HEK293 (cell line): ENCODE data around the gene THBS3.

Experiments used
- CTCF ChIA-PET: fragments of 350-600 bp; formaldehyde crosslinking; extraction: SDS; loops from one replicate; lab custom pipeline; 2021; ENCODE audit warnings: antibody characterized with exemption; lab: Yijun Ruan, JAX
- POLR2A ChIA-PET: fragments of 300-600 bp; formaldehyde crosslinking; extraction: SDS; loops from one replicate; lab custom pipeline; 2020; ENCODE audit warnings: antibody characterized with exemption, inconsistent platforms; lab: Yijun Ruan, JAX
- H3K27ac ChIP-seq: fragments of 200-500 bp; sonication (Bioruptor generic); 2 replicates; pipeline ENCODE4 v1.5.1; 2014; ENCODE audit warnings: low read depth, low read length, control low read depth, inconsistent platforms; ENCODE audit errors: extremely low read depth
- H3K36me3 ChIP-seq, 2 experiments: fragments of 200-500 bp in 1 of 2; sonication (Bioruptor generic) in 1 of 2; 1 replicate in 1 of 2; 2 replicates in 1 of 2; pipeline ENCODE4 v1.5.1; 2014 to 2017; ENCODE audit warnings: inconsistent platforms in 2 of 2, low read length in 2 of 2; ENCODE audit not compliant: control insufficient read depth in 2 of 2, insufficient read depth in 1 of 2
- H3K4me1 ChIP-seq: fragments of 200-500 bp; sonication (Bioruptor generic); 2 replicates; pipeline ENCODE4 v1.5.1; 2014; ENCODE audit warnings: mild to moderate bottlenecking, low read length, inconsistent platforms; ENCODE audit not compliant: control insufficient read depth, insufficient read depth
- H3K4me3 ChIP-seq: 2 replicates; pipeline ENCODE4 v1.5.1; 2011; ENCODE audit warnings: low read depth, mild to moderate bottlenecking, control low read depth, low read length, moderate library complexity
- H3K9me3 ChIP-seq: fragments of 200-500 bp; sonication (Bioruptor generic); 2 replicates; pipeline ENCODE4 v1.5.1; 2014; ENCODE audit warnings: low read depth, low read length, inconsistent platforms; ENCODE audit not compliant: control insufficient read depth, insufficient read depth
- AEBP2 ChIP-seq: fragments of 450-650 bp; formaldehyde crosslinking; IDR thresholded peaks from 2 replicates; pipeline ENCODE4 v1.5.1; 2016; ENCODE audit warnings: missing biosample characterization, missing genetic modification characterization, borderline replicate concordance
- BCL6B ChIP-seq: fragments of 450-650 bp; formaldehyde crosslinking; IDR thresholded peaks from 2 replicates; pipeline ENCODE4 v1.5.1; 2017; ENCODE audit warnings: missing biosample characterization, missing genetic modification characterization
- HIC1 ChIP-seq: fragments of 450-650 bp; formaldehyde crosslinking; IDR thresholded peaks from 2 replicates; pipeline ENCODE4 v1.5.1; 2016; ENCODE audit warnings: missing biosample characterization, missing genetic modification characterization
- MZF1 ChIP-seq: fragments of 450-650 bp; formaldehyde crosslinking; IDR thresholded peaks from 2 replicates; pipeline ENCODE4 v1.5.1; 2017; ENCODE audit warnings: missing biosample characterization, missing genetic modification characterization, borderline replicate concordance
- SP7 ChIP-seq: fragments of 450-650 bp; formaldehyde crosslinking; IDR thresholded peaks from 2 replicates; pipeline ENCODE4 v1.5.1; 2016; ENCODE audit warnings: missing biosample characterization, missing genetic modification characterization
- ZBTB26 ChIP-seq: fragments of 450-650 bp; formaldehyde crosslinking; optimal IDR thresholded peaks from 2 replicates; pipeline ENCODE3; 2016; ENCODE audit warnings: missing biosample characterization, mild to moderate bottlenecking, missing genetic modification characterization
- ZNF324 ChIP-seq: fragments of 450-650 bp; formaldehyde crosslinking; IDR thresholded peaks from 2 replicates; pipeline ENCODE4 v1.5.1; 2016; ENCODE audit warnings: missing biosample characterization, missing genetic modification characterization
- ZNF580 ChIP-seq: fragments of 450-650 bp; formaldehyde crosslinking; IDR thresholded peaks from 2 replicates; pipeline ENCODE4 v1.5.1; 2016; ENCODE audit warnings: missing biosample characterization, missing genetic modification characterization
- ZNF768 ChIP-seq: fragments of 450-650 bp; formaldehyde crosslinking; IDR thresholded peaks from 2 replicates; pipeline ENCODE4 v1.5.1; 2018; ENCODE audit warnings: missing biosample characterization, mild to moderate bottlenecking, missing genetic modification characterization
- ZSCAN30 ChIP-seq: fragments of 450-650 bp; IDR thresholded peaks from 2 replicates; pipeline ENCODE4 v1.5.1; 2018; ENCODE audit warnings: missing biosample characterization, mild to moderate bottlenecking, missing genetic modification characterization, moderate library complexity

The THBS3 gene

GRCh38 chr1:155202731-155203515 is 4.8 kb downstream of the THBS3 start:
- Histone ChIP-seq H3K4me3 (no peak overlapping the region), H3K27ac (no peak overlapping the region), H3K36me3 (peaks cover 0 to 34% of the 10 kb centered on the region in 2 experiments; a peak in 1 of 3 replicates), H3K4me1 (peaks cover 2% of the 10 kb centered on the region), H3K9me3 (no peaks in the 10 kb centered on the region)
- POLR2A ChIA-PET = interaction anchor here (0.9 kb wide), 1 partner anchor 9 kb away, joined by 3 read pairs; no protein-coding TSS in a partner anchor
- TF ChIP-seq HIC1 (tag by site-specific recombination) (peak; percentile 34; the same call in 1 of the 2 replicates), ZNF768 (no peak)
- CTCF ChIA-PET = interaction anchor here (0.6 to 2.0 kb wide), 4 partner anchors 10 to 297 kb away, joined by 3 to 10 read pairs (median 4); no protein-coding TSS in a partner anchor

DNA sequence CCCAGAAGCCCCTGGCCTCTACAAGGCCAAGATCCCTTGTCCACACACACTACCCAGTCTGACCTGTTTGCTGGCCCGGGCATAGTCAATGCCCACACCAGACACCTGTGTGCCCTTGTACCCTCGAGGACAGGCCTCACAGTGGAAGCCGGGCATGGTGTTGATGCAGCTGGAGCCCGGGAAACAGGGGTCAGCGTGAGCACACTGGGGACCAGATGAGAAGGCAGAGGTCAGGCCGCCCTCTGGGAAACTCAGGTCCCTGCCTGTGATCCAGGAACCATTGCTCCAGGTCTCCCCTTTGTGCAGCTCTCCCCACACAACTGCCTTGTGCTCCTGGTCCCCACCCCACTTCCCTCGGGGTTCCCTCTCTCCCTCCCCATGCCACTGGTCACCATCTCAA is 5.5 kb downstream of the THBS3 start:
- Histone ChIP-seq H3K9me3 (no peaks in the 10 kb centered on the region), H3K36me3 (peaks cover 0 to 42% of the 10 kb centered on the region in 2 experiments; a peak in 1 of 3 replicates), H3K4me3 (no peak overlapping the region), H3K27ac (no peak overlapping the region), H3K4me1 (peaks cover 2% of the 10 kb centered on the region; the same call in 1 of the 2 replicates)
- CTCF ChIA-PET = interaction anchor here (0.7 to 2.0 kb wide), 3 partner anchors 9 to 390 kb away, joined by 3 to 10 read pairs (median 3); no protein-coding TSS in a partner anchor
- POLR2A ChIA-PET = interaction anchor here (0.9 kb wide), 1 partner anchor 8 kb away, joined by 8 read pairs; no protein-coding TSS in a partner anchor
- no peak for TF ChIP-seq ZNF580 (tag by site-specific recombination)
- TF ChIP-seq ZSCAN30 (tag by site-specific recombination) = no peak
- no peak for TF ChIP-seq BCL6B
- TF ChIP-seq AEBP2 = no peak

DNA sequence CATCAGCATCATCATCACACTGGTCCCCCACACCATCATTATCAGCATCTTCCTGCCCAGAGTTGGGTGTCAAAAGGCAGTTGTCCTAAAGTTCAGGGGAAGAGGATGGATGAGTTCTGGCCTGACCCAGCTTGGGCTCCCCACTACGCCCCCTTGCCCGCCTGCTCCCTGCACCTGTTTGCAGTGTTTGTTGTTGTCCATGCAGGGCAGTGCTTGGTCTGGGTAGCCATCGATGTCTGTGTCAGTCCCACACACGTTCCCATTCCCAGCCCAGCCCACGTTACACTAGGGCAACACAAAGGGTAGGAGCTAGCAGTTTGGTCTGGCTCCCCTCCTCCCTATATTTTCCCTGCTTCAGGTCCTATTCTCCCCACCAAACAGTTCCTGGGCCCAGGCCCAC is 6.8 kb downstream of the THBS3 start:
- POLR2A ChIA-PET = interaction anchor here (0.6 kb wide), 1 partner anchor 9 kb away, joined by 3 read pairs; no protein-coding TSS in a partner anchor
- no peak overlapping the region for H3K27ac ChIP-seq
- TF ChIP-seq MZF1 (tag by site-specific recombination) (no peak), ZNF324 (no peak), SP7 (tag by site-specific recombination) (no peak), ZBTB26 (tag by site-specific recombination) (no peak)
- TF ChIP-seq, all 188 proteins: peak for 0
- Histone ChIP-seq H3K4me1 (no peaks in the 10 kb centered on the region), H3K9me3 (no peaks in the 10 kb centered on the region), H3K36me3 (peaks cover 0 to 52% of the 10 kb centered on the region in 2 experiments; a peak in 1 of 3 replicates), H3K4me3 (no peak overlapping the region)
- CTCF ChIA-PET = interaction anchor here (0.6 to 1.5 kb wide), 3 partner anchors 28 to 448 kb away, joined by 3 to 4 read pairs (median 3); partner anchors contain the start of gene KRTCAP2
